Neural cell (in vitro differentiated cells): ENCODE results near the gene SNUPN.

Experiments
- CTCF ChIP-seq: fragments of 450-650 bp; IDR thresholded peaks from 2 replicates; pipeline ENCODE4 v1.5.1; 2014; ENCODE audit warnings: antibody characterized with exemption, mild to moderate bottlenecking, moderate library complexity; ENCODE audit not compliant: poor library complexity, severe bottlenecking
- POLR2AphosphoS5 ChIP-seq: IDR thresholded peaks from 2 replicates; pipeline ENCODE4 v1.6.1; 2012
- RAD21 ChIP-seq: fragments of 450-650 bp; conservative IDR thresholded peaks from 2 replicates; pipeline ENCODE4 v1.6.1; 2014; ENCODE audit warnings: antibody characterized with exemption, mild to moderate bottlenecking, moderate library complexity
- REST ChIP-seq: IDR thresholded peaks from 2 replicates; pipeline ENCODE4 v1.6.1; 2012; ENCODE audit warnings: borderline replicate concordance
- SMC3 ChIP-seq: fragments of 450-650 bp; conservative IDR thresholded peaks from 2 replicates; pipeline ENCODE4 v1.6.1; 2014; ENCODE audit warnings: antibody characterized with exemption, mild to moderate bottlenecking, moderate library complexity; ENCODE audit not compliant: poor library complexity

- no peak for TF ChIP-seq RAD21
- TF ChIP-seq REST, result no peak
- no peak for TF ChIP-seq CTCF
- TF ChIP-seq POLR2AphosphoS5, result no peak
- no peak for TF ChIP-seq SMC3
Measured at GRCh38 chr15:75649045-75649761, 23.7 kb upstream of the SNUPN start.
